Osteoblast (primary cell): ENCODE results near the gene FECH. TPM values are rescaled to one million over a fixed set of nuclear protein-coding genes. Genes with fewer than 3 reads are reported as not detected.
A peak's percentile ranks its signal among the peaks of the same experiment; 100 is the strongest.
"Not testable (repeated sequence)": the region's sequence is repeated elsewhere in the genome, so short reads cannot be mapped to it uniquely, and the experiment has no call there.

Experiments
- DNase-seq: peaks from one replicate; pipeline ENCODE4 v3.0.0; 2011; ENCODE audit warnings: low spot score, mixed read lengths; ENCODE audit not compliant: insufficient read length; ENCODE audit errors: missing footprints
- H2AFZ ChIP-seq: 2 replicates; pipeline ENCODE4 v1.6.0; 2011; ENCODE audit warnings: mild to moderate bottlenecking, low read length
- H3K27ac ChIP-seq: 2 replicates; pipeline ENCODE4 v1.5.1; 2011; ENCODE audit warnings: mild to moderate bottlenecking, low read depth, low read length, moderate library complexity
- H3K27me3 ChIP-seq: 2 replicates; pipeline ENCODE4 v1.6.0; 2012; ENCODE audit warnings: mild to moderate bottlenecking, control low read depth, inconsistent platforms, low read length, moderate library complexity; ENCODE audit not compliant: insufficient read depth
- H3K36me3 ChIP-seq: 2 replicates; pipeline ENCODE4 v1.5.1; 2011; ENCODE audit warnings: mild to moderate bottlenecking, low read length, control low read depth, moderate library complexity; ENCODE audit not compliant: insufficient read depth
- H3K4me1 ChIP-seq: 2 replicates; pipeline ENCODE4 v1.5.1; 2011; ENCODE audit warnings: mild to moderate bottlenecking, low read length, control low read depth, moderate library complexity; ENCODE audit not compliant: insufficient read depth
- H3K4me2 ChIP-seq: 2 replicates; pipeline ENCODE4 v1.6.0; 2011; ENCODE audit warnings: mild to moderate bottlenecking, low read length; ENCODE audit not compliant: insufficient read depth
- H3K4me3 ChIP-seq: fragments of 200-600 bp; sonication (generic); 3 replicates; pipeline ENCODE4 v1.5.1; 2012; ENCODE audit warnings: mild to moderate bottlenecking, low read length, inconsistent platforms; ENCODE audit not compliant: insufficient read depth
- H3K79me2 ChIP-seq: 2 replicates; pipeline ENCODE4 v1.6.0; 2012; ENCODE audit warnings: mild to moderate bottlenecking, low read length, control low read depth, inconsistent platforms; ENCODE audit not compliant: insufficient read depth
- H3K9me3 ChIP-seq: 2 replicates; pipeline ENCODE4 v1.5.1; 2011; ENCODE audit warnings: low read depth, low read length, control low read depth
- H4K20me1 ChIP-seq: 2 replicates; pipeline ENCODE4 v1.6.0; 2012; ENCODE audit warnings: mild to moderate bottlenecking, low read length, control low read depth; ENCODE audit not compliant: insufficient read depth
- total RNA-seq: library from RNA; depleted of rRNA; stranded (reverse); fragments of >200 nt; gene quantifications from 2 replicates; pipeline ENCODE4 v1.2.3, GENCODE V29; 2012
- TF ChIP-seq, protein P1 (sequence below): IDR thresholded peaks from 2 replicates; pipeline ENCODE4 v1.5.1; 2011; ENCODE audit warnings: mild to moderate bottlenecking, low read depth, low read length, moderate library complexity; ENCODE audit errors: extremely low read depth

FECH gene
- total RNA-seq, 1 donor: 32.2 TPM

DNA sequence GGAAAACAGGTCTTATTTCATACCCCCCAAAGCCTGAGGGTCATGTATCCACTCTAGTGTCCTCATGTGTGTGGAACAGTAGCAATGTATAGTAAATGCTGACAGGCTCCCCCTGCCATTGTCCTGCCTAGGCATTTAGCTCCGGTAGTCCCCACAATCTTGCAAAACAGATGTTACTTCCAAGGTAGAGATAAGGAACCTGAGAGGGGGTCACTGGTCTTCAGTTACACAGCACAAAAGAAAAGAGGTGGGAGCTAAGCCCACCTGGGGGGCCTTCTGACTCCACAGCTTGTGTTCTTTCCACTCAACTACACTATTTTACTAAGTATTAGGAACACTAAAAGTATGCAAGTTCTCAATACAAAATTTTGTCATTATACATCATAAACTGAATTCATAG lies 17.4 kb upstream of the FECH start:
- peaks cover 71% of the 10 kb centered on the region for H3K36me3 ChIP-seq
- H4K20me1 ChIP-seq: no peaks in the 10 kb centered on the region
- H3K9me3 ChIP-seq: no peaks in the 10 kb centered on the region
- no peak overlapping the region for H3K27ac ChIP-seq
- TF ChIP-seq, protein P1, sequence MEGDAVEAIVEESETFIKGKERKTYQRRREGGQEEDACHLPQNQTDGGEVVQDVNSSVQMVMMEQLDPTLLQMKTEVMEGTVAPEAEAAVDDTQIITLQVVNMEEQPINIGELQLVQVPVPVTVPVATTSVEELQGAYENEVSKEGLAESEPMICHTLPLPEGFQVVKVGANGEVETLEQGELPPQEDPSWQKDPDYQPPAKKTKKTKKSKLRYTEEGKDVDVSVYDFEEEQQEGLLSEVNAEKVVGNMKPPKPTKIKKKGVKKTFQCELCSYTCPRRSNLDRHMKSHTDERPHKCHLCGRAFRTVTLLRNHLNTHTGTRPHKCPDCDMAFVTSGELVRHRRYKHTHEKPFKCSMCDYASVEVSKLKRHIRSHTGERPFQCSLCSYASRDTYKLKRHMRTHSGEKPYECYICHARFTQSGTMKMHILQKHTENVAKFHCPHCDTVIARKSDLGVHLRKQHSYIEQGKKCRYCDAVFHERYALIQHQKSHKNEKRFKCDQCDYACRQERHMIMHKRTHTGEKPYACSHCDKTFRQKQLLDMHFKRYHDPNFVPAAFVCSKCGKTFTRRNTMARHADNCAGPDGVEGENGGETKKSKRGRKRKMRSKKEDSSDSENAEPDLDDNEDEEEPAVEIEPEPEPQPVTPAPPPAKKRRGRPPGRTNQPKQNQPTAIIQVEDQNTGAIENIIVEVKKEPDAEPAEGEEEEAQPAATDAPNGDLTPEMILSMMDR: no peak
- no peak overlapping the region for H3K4me3 ChIP-seq
- no peak overlapping the region for H3K4me2 ChIP-seq
- H3K27me3 ChIP-seq: no peaks in the 10 kb centered on the region
- no peaks in the 10 kb centered on the region for H3K4me1 ChIP-seq
- H2AFZ ChIP-seq: no peak overlapping the region
- DNase-seq: no peak
- no peaks in the 10 kb centered on the region for H3K79me2 ChIP-seq

DNA sequence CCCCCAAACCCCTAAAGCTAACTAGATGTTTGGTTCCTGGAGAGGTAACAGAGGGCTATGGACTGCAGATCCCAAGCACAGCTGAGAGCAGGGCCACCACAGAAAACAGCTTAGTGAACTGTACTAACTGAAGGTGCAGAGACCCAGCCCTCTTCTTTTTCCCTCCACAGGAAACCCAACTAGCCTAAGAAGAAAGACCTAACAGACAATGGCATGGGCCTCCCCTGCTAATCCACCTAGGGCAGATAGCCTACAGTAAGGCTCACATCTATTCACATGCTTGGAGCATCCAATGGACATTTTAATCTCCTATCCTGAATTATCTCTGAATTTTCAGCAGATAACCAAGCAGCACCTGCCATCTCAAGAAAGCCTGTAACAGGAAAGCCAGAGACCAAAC lies 8.8 kb upstream of the FECH start:
- H3K79me2 ChIP-seq: no peaks in the 10 kb centered on the region
- no peaks in the 10 kb centered on the region for H3K27me3 ChIP-seq
- H3K9me3 ChIP-seq: no peaks in the 10 kb centered on the region
- no peak for DNase-seq
- no peak overlapping the region for H3K4me2 ChIP-seq
- H3K36me3 ChIP-seq: peaks cover 12% of the 10 kb centered on the region
- no peak overlapping the region for H2AFZ ChIP-seq
- TF ChIP-seq, protein P1: no peak
- no peak overlapping the region for H3K27ac ChIP-seq
- H3K4me3 ChIP-seq: no peak overlapping the region
- no peaks in the 10 kb centered on the region for H3K4me1 ChIP-seq
- no peaks in the 10 kb centered on the region for H4K20me1 ChIP-seq

DNA sequence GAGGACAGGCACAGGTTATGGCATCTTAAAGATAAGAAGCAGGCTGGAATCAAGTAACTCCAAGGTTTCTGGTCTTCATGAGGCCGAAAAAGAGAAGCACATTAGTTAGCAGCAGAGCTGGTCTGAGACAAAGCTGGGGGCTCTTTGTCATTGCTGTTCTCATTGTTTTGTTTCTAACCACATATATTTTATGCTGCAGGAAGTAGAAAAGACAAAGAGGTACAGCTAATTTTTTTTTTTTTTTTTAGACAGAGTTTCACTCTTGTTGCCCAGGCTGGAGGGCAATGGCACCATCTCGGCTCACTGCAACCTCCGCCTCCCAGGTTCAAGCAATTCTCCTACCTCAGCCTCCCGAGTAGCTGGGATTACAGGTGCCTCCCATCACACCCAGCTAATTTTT lies 6.2 kb upstream of the FECH start:
- H3K27me3 ChIP-seq, H3K79me2 ChIP-seq, H3K4me1 ChIP-seq, H2AFZ ChIP-seq, H4K20me1 ChIP-seq, H3K4me3 ChIP-seq, H3K27ac ChIP-seq, H3K9me3 ChIP-seq, H3K36me3 ChIP-seq, DNase-seq, H3K4me2 ChIP-seq: not testable (repeated sequence)

DNA sequence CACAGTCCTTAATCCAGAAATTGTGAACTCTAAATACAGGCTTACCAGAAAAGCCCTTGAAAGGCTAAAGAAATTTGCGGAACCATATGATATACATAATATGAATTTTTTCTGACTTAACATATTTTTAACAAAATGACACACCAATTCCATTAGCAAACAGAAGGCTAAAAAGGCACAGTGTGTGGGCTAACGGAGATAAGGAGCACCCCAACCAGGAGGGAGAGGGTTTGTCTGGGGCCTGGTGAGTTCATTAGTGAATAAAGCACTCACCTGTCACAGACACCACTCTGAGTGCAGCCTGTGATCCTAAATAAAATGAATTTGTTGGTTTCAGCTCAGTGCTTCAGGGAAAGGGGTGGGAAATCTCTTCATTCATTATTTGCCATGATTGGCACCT lies 2.7 kb upstream of the FECH start:
- Histone ChIP-seq H3K79me2 (peaks cover 9% of the 10 kb centered on the region), H2AFZ (no peak overlapping the region), H4K20me1 (no peaks in the 10 kb centered on the region), H3K4me2 (no peak overlapping the region), H3K9me3 (no peaks in the 10 kb centered on the region), H3K4me1 (peaks cover 10% of the 10 kb centered on the region), H3K27me3 (no peaks in the 10 kb centered on the region), H3K36me3 (no peaks in the 10 kb centered on the region), H3K4me3 (no peak overlapping the region), H3K27ac (no peak overlapping the region)
- DNase-seq: peak; percentile 34
- TF ChIP-seq, protein P1: no peak
